Erythroblast (primary cell): ENCODE results near the gene VSIG10.

Experiments
- GATA1 ChIP-seq: IDR thresholded peaks from 2 replicates; pipeline ENCODE4 v1.6.1; 2011; ENCODE audit warnings: low read depth, mild to moderate bottlenecking, control low read depth, low read length, moderate library complexity
- POLR2A ChIP-seq: IDR thresholded peaks from 2 replicates; pipeline ENCODE4 v1.6.1; 2011; ENCODE audit warnings: mild to moderate bottlenecking, low read length

GRCh38 chr12:118052324-118053070 is 51.3 kb downstream of the VSIG10 start:
- no peak for TF ChIP-seq POLR2A
- TF ChIP-seq GATA1 = no peak
